Activated CD4-positive, alpha-beta T cell treated with anti-CD3 and anti-CD28 coated beads for 4 hours (primary cell): Measurements from ENCODE around the gene AIFM3.

Experiments
- DNase-seq, 2 donors: peaks; one replicate each; pipeline ENCODE4 v3.0.0-alpha.2; 2020

Gene AIFM3

DNA sequence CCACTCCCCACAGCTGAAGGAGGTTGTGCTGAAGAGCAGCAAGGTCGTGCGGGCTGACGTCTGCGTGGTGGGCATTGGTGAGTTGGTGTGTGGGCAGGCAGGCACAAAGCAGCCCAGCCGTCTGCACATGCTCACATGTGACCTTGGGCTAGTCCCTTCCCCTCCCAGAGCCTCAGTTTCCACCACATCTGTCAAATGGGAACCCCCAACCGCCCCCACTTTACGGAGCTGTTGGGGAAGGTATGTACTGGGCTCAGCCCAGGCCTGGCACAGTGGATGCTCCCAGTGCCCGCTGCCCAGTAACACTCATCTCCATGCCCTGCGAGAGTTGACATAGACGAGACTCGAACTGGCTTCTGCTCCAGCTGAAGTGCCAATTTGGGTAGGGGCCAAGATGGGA is 10.0 kb downstream of the AIFM3 start:
- DNase-seq, result no peak

DNA sequence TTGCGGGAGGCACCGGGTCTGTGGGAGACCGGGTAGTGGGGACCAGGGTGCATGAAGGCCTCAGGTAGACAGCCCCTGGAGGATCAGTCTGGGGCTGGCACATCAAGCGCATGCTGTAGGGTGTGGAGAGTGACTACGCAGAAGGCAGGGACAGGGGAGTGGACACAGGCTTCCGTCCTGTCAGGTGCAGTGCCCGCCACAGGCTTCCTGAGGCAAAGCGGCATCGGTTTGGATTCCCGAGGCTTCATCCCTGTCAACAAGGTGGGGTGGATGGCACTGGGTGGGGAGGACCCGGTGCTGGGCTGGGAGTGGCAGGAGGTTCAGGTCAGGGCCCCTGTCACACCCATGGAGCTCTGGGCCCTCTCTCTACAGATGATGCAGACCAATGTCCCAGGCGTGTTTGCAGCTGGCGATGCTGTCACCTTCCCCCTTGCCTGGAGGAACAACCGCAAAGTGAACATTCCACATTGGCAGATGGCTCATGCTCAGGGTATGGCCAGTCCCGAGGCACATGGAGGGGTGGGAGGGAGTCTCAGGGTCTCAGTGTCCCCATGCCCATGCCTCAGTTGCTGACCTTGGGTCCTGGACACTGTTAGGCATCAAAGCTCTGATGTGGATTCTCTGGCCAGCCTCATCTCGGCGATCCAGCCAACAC is 10.6 kb downstream of the AIFM3 start:
- DNase-seq, result no peak

DNA sequence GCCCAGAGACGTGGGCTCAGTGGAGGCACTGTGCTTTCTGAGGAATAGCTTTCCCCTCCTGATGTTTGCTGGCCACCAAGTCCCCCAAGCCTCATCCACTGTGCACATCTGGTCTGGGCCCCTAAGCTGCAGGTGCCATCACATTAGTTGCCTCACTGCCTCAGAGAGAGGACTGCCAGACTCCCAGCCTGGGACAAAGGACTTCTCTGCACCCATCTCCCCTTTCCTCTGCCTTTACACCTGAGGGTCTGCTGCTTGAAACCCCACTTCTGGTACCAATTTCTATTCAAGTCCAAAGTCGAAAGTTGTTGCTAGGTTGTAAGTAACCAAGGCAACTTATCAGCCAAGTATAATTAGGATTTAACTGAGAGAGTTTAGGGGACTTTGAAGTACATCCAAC is 11.4 kb downstream of the AIFM3 start:
- no peak for DNase-seq

DNA sequence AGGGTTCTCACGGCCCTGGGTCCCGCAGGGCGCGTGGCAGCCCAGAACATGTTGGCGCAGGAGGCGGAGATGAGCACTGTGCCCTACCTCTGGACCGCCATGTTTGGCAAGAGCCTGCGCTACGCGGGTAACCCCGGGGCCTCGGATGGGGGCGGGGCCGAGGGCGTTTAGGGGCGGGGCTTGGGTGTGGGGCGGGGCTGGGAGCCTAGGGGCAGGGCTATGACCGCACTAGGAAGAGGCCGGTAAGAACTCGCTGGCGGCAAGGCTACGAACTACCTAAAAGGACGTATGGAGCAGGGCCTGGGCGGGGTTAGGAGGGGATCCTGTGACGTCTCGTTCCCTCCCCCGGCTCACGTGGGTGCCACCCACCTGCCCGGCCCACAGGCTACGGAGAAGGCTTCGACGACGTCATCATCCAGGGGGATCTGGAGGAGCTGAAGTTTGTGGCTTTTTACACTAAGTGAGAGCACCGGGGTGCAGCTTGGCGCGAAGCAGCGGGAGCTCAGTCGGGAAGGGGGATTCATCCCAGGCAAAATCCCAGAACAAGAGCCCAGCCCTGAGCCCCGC is 12.3 kb downstream of the AIFM3 start:
- peak; percentile 58 to 73 for DNase-seq

DNA sequence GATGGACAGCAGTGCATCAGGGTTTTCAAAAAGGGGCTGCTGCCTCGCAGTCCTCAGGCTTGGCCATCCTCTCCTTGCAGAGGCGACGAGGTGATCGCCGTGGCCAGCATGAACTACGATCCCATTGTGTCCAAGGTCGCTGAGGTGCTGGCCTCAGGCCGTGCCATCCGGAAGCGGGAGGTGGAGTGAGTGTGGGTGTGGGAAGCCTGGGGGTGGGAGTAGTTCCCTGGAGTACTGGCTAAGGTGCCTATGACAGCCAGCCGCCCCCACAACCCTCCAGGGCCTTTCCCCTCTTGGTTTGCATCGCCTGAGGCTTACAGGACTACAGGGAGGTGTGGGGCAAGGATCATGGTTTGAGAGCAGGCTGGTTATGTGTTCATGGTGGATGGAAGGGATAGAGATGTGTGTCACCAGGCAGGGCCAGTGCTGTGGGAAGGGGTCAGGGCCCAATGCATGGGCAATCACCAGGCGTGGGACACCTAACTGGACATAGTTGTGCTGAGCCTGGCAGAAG is 12.9 kb downstream of the AIFM3 start:
- no peak for DNase-seq

DNA sequence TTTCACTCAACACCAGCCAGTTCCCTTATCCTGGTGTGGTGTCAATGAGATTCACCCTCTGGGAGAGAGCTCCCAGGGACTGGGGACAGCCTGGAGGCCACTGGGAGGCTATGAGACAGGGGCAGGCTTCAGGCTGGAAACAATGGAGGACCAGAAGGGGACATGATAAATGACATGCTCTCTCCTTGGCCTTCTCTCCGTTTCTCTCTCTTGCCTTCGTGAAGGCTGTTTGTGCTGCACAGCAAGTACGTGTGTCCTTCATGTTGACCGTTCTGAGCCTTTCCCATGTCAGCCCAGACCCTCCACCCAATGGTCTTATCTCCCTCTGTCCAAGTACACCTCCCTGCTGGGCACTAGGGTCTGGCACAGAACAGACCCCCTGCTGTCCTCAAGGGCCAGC is 13.5 kb downstream of the AIFM3 start:
- DNase-seq, result no peak

DNA sequence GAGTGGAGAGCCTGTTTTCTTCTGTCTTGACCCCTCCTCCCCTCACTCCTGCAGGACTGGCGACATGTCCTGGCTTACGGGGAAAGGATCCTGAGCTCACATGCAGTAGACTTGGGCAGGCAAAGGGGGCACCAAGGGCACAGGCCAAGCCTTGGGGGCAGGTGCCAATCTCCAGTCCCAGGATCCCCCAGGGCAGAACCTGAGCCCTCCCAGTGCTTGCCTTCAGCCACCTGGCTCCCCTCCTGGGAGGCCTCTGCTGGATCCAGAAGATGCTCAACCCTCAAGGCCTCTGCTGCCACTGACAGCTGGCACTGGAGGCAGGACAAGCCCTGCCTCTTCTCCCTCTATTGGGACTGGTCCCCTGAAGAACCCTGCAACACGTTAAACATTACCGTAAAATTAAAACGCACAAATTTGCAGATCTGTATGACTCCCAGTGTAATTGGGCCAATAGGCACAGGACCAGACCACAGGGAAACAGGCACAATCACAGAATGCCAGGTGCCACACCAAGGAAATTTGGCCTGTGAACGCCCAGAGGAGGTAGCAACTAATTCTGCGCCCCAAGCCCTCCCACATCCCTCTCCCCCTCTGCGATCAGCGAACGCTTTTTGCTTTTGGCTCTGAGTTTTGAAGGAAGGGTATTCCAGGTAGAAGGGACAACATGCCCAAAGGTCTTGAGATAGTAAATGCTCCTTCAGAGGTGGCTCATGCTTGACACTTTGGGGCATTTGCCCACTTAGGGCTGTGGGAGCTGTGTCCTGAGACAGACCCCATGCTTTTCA is 14.1 kb downstream of the AIFM3 start:
- DNase-seq, result no peak

DNA sequence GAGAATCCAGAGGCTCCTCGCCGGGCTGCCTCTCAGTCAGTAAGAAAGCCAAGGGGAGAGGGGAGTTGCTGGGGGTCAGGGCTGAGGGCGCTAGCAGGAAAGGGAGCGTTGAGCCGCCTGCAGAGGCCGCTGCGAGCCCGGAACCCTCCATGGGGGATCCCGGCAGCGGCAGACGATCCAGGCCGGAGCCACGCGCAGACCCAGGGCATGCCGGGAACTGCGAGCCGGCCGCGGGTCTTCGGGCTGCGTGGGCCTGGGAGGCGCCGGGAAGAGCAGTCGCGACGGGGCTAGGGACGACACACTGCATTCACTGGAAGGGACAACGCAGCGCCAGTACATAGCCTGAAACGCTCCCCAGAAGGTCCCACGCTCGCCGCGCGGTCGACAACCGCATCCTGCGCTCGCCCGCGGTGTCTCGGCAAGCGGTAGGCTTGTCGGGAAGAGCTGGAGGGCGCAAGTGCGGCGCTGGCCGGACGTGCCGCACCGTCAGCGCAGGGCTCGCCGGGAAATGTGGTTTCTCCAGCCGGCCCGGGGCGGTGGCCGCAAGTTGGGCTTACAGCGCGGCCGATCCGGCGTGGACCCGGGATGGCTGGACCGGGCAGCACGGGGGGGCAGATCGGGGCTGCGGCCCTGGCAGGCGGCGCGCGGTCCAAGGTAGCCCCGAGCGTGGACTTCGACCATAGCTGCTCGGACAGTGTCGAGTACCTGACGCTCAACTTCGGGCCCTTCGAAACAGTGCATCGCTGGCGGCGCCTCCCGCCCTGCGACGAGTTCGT is 14.9 kb downstream of the AIFM3 start, which contains the start of gene LZTR1:
LZTR1 (plus strand) TSS at position 511 of the 776 bp plus-strand sequence; CDS start at position 586, 75 bp downstream.
- peak; percentile 61 to 66 for DNase-seq

DNA sequence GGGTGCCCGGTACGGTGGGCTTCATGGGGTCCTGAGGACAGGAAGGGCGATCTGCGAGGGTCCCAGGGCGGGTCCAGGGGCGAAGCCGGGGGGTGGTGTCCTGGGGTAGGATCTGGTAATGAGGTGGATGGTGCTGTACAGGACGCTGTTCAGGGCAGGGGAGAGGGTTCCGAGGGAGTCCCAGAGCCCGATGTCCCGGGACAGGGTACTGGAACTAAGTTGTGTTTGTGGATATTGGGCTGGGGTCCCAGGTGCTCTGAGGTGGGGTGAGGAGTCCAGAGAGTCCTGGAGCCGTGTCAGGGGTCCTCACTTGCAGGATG is 15.5 kb downstream of the AIFM3 start:
- no peak for DNase-seq

DNA sequence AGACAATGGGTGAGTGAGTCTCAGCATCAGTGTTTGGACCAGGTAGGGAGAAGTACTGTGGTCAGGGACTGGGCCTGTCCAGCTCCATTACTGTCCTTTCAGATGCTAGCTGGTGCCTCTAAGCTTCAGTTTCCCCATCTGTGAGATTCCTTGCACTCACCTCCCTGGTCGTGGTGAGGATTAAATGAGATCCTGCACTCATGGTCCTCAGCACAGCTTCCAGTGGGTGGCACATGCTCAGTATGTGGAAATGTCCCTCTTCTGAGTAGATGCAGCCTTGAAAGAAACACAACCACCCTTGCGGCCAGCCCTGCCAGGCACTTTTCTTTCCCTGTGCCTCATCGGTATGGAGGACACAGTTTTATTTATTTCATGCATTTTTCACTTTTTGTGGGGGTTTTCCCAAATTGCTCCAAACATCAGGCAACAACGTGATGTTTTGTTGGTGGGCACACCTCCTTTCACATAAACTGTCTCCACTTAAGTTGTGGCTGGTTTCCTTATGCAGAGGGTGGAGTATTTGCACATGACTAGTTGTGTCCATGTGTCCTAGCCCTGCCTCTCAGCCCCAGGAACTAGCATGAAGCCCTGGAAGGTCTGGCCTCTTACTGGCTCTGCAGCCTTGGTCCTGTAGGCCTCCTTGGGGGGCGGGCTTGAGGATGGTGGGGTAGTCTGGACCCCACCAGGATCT is 16.2 kb downstream of the AIFM3 start:
- no peak for DNase-seq

DNA sequence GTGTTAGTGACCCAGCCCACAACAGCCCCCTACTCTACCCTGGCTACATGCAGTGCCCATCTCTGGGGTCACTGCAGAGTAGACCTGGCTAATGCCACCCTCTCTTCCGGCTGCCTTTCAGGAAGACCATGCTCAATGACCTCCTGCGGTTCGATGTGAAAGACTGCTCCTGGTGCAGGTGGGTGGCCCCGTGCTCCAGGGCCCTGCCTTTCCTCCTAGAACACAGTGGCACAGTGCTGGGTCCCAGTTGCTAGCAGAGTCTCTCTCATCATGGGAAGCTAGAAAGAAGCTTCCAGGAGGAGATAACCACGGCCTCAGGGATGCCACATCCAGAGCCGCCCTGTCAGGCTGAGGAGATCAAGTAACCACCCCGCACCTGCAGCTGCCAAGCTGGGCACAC is 18.7 kb downstream of the AIFM3 start:
- DNase-seq, result no peak

DNA sequence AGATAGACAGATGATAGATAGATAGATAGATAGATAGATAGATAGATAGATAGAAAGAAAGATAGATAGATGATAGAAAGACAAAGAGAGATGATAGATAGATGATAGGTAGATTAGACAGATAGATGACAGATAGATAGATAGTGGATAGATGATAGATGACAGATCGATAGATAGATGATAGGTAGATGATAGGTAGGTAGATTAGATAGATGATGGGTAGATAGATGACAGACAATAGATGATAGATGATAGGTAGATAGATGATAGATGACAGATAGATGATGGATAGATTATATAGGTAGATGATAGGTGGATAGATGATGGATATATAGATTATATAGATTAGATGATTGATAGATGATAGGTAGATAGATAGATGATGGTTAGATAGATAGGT is 19.3 kb downstream of the AIFM3 start:
- DNase-seq, result no peak

DNA sequence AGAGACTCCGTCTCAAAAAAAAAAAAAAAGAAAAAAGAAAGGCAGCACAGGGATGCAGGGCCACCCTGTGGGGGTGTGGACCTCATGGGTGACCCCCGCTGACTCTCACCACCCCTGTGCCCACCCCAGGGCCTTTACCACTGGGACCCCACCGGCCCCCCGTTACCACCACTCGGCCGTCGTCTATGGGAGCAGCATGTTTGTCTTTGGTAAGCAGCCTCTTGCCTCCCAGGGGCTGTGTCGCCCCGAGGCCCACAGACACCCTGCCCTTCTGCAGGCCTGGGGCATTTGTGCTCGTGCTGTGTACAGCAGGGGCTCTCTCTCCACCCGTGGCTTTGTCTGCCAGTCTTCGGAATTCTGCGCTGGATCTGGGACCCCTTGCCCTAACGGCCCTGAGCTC is 20.3 kb downstream of the AIFM3 start:
- no peak for DNase-seq

DNA sequence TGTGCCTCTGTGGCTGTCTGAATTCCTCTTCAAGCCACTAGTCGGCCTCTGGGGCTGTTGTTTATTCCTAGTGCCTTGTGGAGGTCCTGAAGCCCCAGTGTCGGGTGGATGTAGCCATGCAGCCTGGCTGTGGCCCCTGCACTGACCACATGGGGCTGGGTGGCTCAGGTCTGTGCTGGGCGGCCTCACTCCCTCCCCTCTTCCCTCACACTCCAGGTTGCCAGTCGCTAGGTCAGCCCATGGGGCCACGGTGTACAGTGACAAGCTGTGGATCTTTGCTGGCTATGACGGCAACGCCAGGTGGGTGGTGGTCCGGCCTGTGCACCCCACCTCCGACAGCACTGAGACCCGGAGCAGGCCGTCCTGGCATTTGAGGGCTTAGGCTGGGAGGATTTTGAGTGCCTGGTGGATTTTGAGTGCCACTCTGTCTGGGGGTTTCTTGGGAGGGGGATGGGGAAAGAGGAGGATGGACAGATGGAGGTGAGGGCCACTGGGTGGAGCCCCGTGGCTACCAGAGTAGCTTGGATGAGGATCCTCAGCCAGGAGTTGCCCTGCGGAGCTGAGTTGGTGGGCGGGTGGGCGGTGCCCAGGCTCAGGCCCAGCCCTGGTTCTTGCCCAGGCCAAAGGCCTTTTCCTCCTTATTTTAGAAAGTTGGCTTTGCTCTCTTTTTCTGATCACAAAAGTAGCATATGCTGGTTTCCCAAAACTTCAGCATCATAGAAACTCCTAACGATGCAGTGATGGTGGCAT is 21.7 kb downstream of the AIFM3 start:
- no peak for DNase-seq

DNA sequence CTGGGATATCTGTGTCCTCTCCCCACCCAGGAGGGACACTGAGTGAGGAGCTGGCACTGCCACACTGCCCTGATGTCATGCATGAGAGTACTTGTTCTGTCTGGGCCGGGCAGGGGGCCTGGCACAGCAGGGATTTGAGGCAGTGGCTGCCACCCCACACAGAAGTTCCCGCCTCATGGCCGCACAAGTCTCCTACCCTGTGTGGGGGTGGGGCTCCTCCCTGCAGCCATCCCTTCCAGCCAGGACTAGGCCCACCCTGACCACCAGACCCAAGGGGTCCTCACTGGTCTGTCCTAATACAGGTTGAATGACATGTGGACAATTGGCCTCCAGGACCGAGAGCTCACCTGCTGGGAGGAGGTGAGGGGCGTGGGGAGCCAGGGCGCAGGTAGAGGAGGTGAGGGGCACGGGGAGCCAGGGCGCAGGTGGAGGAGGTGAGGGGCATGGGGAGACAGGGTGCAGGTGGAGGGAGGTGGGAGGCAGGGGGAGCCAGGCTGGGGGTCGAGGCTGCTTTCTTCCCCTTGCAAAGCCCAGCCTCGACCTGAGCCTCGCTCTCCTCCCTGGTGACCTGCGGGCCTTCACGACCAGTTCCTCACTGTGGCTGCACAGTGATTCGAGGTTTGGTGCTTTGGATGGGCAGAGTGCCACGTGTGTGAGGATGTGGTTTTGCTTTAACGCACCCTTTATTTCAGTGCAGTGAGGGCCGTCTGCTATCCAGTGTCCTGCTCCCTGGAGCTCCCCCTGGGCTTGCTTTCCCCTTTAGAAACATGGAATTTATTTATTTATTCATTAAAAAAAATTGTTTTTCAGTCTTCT is 22.5 kb downstream of the AIFM3 start:
- no peak for DNase-seq

DNA sequence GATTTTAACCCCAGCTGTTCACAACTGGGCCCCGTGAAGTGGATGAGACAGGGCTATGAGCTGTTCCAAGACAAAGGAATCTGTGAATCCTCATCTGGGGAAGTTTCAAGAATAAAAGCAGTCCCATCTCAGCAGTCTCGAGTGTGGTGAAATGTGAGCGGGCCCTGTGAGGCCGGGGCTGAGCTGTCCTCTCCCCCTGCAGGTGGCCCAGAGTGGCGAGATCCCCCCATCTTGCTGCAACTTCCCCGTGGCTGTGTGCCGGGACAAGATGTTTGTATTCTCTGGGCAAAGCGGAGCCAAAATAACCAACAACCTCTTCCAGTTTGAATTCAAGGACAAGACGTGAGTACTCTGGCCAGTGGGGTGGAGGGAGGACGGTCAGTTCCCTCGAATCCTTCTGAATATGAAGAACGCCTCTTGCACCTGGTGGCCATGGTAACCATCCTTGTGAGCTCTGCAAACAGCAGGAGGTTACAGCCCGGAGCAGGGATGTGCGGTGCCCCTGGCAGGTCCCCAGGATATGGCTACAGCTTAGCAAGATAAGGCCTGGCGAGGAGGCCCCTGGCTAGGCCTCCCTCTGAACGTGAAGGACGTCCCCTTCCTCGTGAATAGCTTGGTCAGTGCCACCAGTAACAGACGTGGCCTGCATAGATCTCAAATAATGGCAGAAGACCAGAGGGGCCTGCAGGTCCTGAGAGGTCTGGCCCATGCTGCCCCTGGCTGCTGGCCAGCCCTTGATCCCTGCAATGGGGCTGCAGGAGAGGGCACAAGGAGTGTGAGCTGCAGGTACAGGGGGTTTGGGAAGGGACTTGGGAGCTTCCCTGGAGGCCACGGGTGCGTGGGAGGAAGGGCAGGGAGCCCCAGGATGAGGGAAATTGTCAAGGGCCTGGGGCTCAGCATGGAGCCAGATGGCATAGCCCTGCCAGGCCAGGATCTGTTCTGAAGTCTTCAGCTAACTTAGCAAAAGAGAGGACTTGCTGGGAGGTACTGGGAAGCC is 23.4 kb downstream of the AIFM3 start:
- DNase-seq, result no peak

DNA sequence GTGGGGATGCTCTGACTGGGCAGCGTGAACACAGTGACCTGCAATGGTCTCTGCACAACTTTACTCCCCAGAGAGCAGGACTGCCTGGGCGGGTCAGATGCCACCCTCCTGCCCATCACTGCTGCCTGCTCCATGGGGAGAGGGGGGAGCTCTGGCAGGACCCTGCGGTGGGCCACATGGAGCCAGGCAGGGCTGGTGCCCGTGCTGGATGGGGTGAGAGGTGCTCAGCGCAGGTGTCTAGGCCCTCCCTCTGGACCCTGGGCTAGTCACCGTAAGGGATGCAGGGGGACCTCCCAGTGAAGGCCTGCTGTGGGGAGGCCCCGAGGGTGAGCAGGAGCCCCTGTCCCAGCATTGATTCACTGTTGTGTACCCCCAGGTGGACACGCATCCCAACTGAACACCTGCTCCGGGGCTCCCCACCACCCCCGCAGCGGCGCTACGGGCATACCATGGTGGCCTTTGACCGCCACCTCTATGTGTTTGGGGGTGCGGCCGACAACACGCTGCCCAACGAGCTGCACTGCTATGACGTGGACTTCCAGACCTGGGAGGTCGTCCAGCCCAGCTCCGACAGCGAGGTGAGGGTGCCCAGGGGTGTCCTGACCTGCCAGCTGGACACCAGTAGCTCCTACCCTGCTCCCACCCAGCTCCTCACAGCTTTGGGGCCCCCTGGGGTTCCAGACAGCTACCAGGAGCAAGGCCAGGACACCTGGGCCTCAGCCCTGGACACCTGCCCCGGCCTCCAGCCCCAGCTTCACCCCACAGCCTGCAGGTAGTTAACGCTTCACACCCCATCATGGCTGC is 24.4 kb downstream of the AIFM3 start:
- no peak for DNase-seq

DNA sequence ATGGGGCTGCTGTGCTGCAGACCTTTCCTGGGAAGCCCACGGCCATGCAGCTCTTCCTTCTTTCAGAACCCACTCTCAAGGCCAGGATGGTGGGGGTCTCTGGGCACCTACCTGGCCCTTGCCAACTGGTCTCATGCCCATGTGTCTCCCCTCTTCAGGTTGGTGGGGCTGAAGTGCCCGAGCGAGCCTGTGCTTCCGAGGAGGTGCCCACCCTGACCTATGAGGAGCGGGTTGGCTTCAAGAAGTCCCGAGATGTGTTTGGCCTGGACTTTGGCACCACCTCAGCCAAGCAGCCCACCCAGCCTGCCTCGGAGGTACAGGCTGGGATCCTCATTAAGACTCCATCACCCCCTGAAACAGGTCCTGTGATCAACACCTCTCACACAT is 25.0 kb downstream of the AIFM3 start:
- DNase-seq, result no peak
